OCI-LY3 (cell line): ENCODE data around the gene DHX15.

ENCODE experiments used
- EZH2phosphoT487 ChIP-seq: fragments of 200-600 bp; shearing (Covaris generic); IDR thresholded peaks from 2 replicates; pipeline ENCODE4 v1.6.1; 2018; ENCODE audit warnings: antibody characterized with exemption, mixed run types, low read depth
- TF ChIP-seq, protein P1 (sequence below): fragments of 200-600, 300-600 bp; sonication (generic); IDR thresholded peaks from 2 replicates; pipeline ENCODE4 v1.5.1; 2014; ENCODE audit warnings: antibody characterized with exemption, low read length, low read depth

DNA sequence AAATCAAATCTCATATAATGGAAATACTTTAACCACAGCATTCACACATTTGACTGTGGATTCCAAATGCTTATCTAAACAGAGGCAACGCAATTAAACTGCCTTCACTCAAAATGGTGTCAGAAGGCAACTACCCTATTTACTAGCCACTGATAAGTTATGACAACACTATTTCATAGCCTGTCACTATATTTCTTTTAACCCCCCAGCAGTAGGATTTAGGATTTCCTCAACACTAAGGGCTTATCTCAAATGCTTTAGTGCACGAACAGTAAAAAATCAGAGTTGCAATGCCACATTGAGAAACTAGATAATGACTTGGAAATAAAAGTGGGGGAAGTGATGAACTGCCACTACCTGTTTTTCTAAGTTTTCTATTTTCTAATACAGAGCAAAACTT, 66.7 kb downstream of the DHX15 start:
- TF ChIP-seq, protein P1, sequence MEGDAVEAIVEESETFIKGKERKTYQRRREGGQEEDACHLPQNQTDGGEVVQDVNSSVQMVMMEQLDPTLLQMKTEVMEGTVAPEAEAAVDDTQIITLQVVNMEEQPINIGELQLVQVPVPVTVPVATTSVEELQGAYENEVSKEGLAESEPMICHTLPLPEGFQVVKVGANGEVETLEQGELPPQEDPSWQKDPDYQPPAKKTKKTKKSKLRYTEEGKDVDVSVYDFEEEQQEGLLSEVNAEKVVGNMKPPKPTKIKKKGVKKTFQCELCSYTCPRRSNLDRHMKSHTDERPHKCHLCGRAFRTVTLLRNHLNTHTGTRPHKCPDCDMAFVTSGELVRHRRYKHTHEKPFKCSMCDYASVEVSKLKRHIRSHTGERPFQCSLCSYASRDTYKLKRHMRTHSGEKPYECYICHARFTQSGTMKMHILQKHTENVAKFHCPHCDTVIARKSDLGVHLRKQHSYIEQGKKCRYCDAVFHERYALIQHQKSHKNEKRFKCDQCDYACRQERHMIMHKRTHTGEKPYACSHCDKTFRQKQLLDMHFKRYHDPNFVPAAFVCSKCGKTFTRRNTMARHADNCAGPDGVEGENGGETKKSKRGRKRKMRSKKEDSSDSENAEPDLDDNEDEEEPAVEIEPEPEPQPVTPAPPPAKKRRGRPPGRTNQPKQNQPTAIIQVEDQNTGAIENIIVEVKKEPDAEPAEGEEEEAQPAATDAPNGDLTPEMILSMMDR: no peak
- TF ChIP-seq EZH2phosphoT487: no peak
